DOHH2 (cell line): Measurements from ENCODE around the gene NFATC4.

Source experiments
- CTCF ChIP-seq: fragments of 200-600 bp; sonication (generic); IDR thresholded peaks from one replicate; pipeline ENCODE4 v1.5.1; 2014; ENCODE audit warnings: antibody characterized with exemption, mild to moderate bottlenecking, low read depth, low read length; ENCODE audit not compliant: poor library complexity, severe bottlenecking
- EZH2phosphoT487 ChIP-seq: fragments of 200-600 bp; sonication (generic); IDR thresholded peaks from 2 replicates; pipeline ENCODE4 v1.6.1; 2017; ENCODE audit warnings: borderline replicate concordance, mild to moderate bottlenecking, antibody characterized with exemption, low read length, moderate library complexity, mixed read lengths

DNA sequence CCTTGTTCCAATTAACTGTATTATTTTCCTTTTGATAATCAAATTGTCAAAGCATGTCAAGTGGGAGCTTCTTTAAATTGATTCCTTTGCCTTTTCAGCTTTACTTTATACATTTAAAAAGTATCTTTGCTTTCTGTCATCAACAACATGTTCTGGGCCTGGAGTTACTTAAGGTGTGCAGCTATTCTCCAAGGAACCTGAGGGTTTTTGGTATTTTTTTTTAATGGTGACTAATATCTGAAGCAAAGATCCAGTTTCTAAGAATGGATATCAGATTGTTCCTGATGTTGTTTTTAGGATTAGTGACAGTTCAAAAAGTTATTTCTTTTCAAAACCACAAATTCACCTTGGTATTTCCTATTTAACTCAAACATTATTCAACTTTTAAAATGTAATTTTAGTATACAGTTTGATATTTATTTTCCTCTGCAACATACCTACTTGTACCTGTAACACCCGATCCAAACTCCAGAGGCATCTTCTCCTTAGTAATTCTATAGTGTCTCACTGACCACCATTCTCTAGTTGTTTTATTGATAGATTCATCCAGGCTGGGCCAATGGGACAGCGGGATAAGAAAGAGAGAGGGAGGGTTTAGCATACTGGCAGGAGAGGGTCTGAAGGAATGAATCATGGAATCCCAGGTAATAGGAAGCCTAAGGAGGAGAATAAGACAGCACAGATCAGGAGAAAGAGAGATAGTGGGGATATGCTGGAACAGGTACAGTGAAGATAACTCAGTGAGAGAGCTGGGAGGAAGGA lies 58.3 kb downstream of the NFATC4 start:
- TF ChIP-seq CTCF (no peak), EZH2phosphoT487 (no peak)
